H1 (cell line): ENCODE measurements around the gene RFTN2. TPM values are rescaled to one million over a fixed set of nuclear protein-coding genes. Genes with fewer than 3 reads are reported as not detected.
"Not testable (repeated sequence)": the region's sequence is repeated elsewhere in the genome, so short reads cannot be mapped to it uniquely, and the experiment has no call there.

Source experiments
- CTCF ChIA-PET: fragments of 300-600 bp; sonication (Branson Sonifier 250); formaldehyde crosslinking; loops from one replicate; lab custom pipeline; 2021; ENCODE audit not compliant: partially characterized antibody; lab: Charles Lee
- POLR2A ChIA-PET: fragments of 300-600 bp; sonication (Branson Sonifier 250); formaldehyde crosslinking; loops from one replicate; lab custom pipeline; 2021; ENCODE audit warnings: inconsistent platforms; ENCODE audit not compliant: partially characterized antibody; lab: Charles Lee
- DNase-seq, 2 experiments: peaks; one replicate each; pipeline versions ENCODE4 v3.0.0 to v3.0.0-alpha.2; 2010 to 2022; ENCODE audit warnings: low spot score in 2 of 2, low read depth in 1 of 2, mixed read lengths in 1 of 2
- FAIRE-seq: peaks from 2 replicates; lab custom pipeline; 2011; peaks lifted over from hg19 to GRCh38; lab: Jason Lieb, UNC
- H2AFZ ChIP-seq: 2 replicates; pipeline ENCODE4 v1.8.1; 2012; ENCODE audit warnings: low read length, inconsistent platforms
- H2AK5ac ChIP-seq: 2 replicates; pipeline ENCODE4 v1.6.1; 2013; ENCODE audit warnings: low read depth, low read length
- H2BK120ac ChIP-seq: replicated peaks from 2 replicates; pipeline ENCODE3; 2013; ENCODE audit warnings: low read depth, low read length, inconsistent platforms
- H2BK12ac ChIP-seq: 2 replicates; pipeline ENCODE4 v1.6.1; 2013; ENCODE audit warnings: low read depth, low read length
- H2BK15ac ChIP-seq: 2 replicates; pipeline ENCODE4 v1.6.1; 2013; ENCODE audit warnings: low read length
- H2BK20ac ChIP-seq: 2 replicates; pipeline ENCODE4 v1.6.1; 2013; ENCODE audit warnings: low read length
- H2BK5ac ChIP-seq: 2 replicates; pipeline ENCODE4 v1.6.1; 2013; ENCODE audit warnings: low read depth, low read length
- H3K14ac ChIP-seq: 2 replicates; pipeline ENCODE4 v1.6.1; 2013; ENCODE audit warnings: inconsistent platforms; ENCODE audit not compliant: insufficient read length
- H3K18ac ChIP-seq: 2 replicates; pipeline ENCODE4 v1.6.1; 2013; ENCODE audit warnings: low read length; ENCODE audit errors: extremely low read depth
- H3K23ac ChIP-seq: 2 replicates; pipeline ENCODE4 v1.6.1; 2013; ENCODE audit warnings: inconsistent platforms; ENCODE audit not compliant: insufficient read length
- H3K23me2 ChIP-seq: 2 replicates; pipeline ENCODE4 v1.6.1; 2013; ENCODE audit warnings: low read depth, low read length
- H3K27ac ChIP-seq: 2 replicates; pipeline ENCODE4 v1.6.1; 2011; ENCODE audit warnings: low read depth, low read length, inconsistent platforms
- H3K27me3 ChIP-seq, 4 experiments: replicated peaks in 1 of 4; 1 replicate in 1 of 4; 2 replicates in 3 of 4; pipeline versions ENCODE4 v1.6.1 to v1.8.1; 2011 to 2013; ENCODE audit warnings: low read length in 3 of 4, mild to moderate bottlenecking in 3 of 4, inconsistent platforms in 2 of 4, mixed read lengths in 2 of 4, moderate library complexity in 1 of 4; ENCODE audit not compliant: control insufficient read depth in 3 of 4, insufficient read depth in 3 of 4; ENCODE audit errors: extremely low read depth in 1 of 4
- H3K36me3 ChIP-seq, 4 experiments: 2 replicates each; pipeline versions ENCODE4 v1.6.1 to v1.8.1; 2011 to 2013; ENCODE audit warnings: mild to moderate bottlenecking in 4 of 4, low read length in 3 of 4, moderate library complexity in 2 of 4, control low read depth in 1 of 4, inconsistent platforms in 1 of 4; ENCODE audit not compliant: insufficient read depth in 4 of 4, control insufficient read depth in 2 of 4
- H3K4ac ChIP-seq: replicated peaks from 2 replicates; pipeline ENCODE3; 2013; ENCODE audit warnings: low read length, low read depth, mixed read lengths, inconsistent platforms; ENCODE audit not compliant: insufficient read length
- H3K4me1 ChIP-seq, 4 experiments: replicated peaks in 1 of 4; 1 replicate in 1 of 4; 2 replicates in 3 of 4; pipeline versions ENCODE4 v1.6.1 to v1.8.1; 2011 to 2013; ENCODE audit warnings: low read length in 3 of 4, inconsistent platforms in 2 of 4, mixed read lengths in 1 of 4; ENCODE audit not compliant: insufficient read depth in 4 of 4, control insufficient read depth in 3 of 4
- H3K4me2 ChIP-seq, 2 experiments: 2 replicates each; pipeline versions ENCODE4 v1.6.1 to v1.8.1; 2011 to 2013; ENCODE audit warnings: low read depth in 2 of 2, low read length in 2 of 2, control low read depth in 1 of 2, inconsistent platforms in 1 of 2, mild to moderate bottlenecking in 1 of 2; ENCODE audit not compliant: insufficient read depth in 1 of 2
- H3K4me3 ChIP-seq, 4 experiments: fragments of 200-600, 300-600 bp in 1 of 4; sonication (generic), shearing (Covaris generic), sonication (Bioruptor Twin) in 1 of 4; 2 replicates each; pipeline versions ENCODE4 v1.5.1 to v1.8.1; 2011 to 2016; ENCODE audit warnings: low read length in 4 of 4, low read depth in 3 of 4, control low read depth in 2 of 4, inconsistent platforms in 2 of 4, mild to moderate bottlenecking in 2 of 4, mixed read lengths in 1 of 4, moderate library complexity in 1 of 4; ENCODE audit not compliant: insufficient read depth in 2 of 4; ENCODE audit errors: extremely low read depth in 1 of 4
- H3K56ac ChIP-seq: replicated peaks from 2 replicates; pipeline ENCODE3; 2013; ENCODE audit warnings: low read depth, mild to moderate bottlenecking, mixed read lengths, low read length, inconsistent platforms; ENCODE audit not compliant: insufficient read length
- H3K79me1 ChIP-seq: 2 replicates; pipeline ENCODE4 v1.6.1; 2013; ENCODE audit warnings: low read depth, low read length, control low read depth
- H3K79me2 ChIP-seq, 2 experiments: 2 replicates each; pipeline versions ENCODE4 v1.6.1 to v1.8.1; 2012 to 2013; ENCODE audit warnings: low read length in 2 of 2, mild to moderate bottlenecking in 2 of 2, inconsistent platforms in 1 of 2; ENCODE audit not compliant: insufficient read depth in 2 of 2, control insufficient read depth in 1 of 2
- H3K9ac ChIP-seq, 4 experiments: replicated peaks in 1 of 4; 1 replicate in 1 of 4; 2 replicates in 3 of 4; pipeline versions ENCODE4 v1.6.1 to v1.8.1; 2011 to 2013; ENCODE audit warnings: low read depth in 3 of 4, low read length in 3 of 4, control low read depth in 2 of 4, mild to moderate bottlenecking in 2 of 4, moderate library complexity in 2 of 4, inconsistent platforms in 1 of 4; ENCODE audit errors: extremely low read depth in 1 of 4
- H3K9me3 ChIP-seq, 2 experiments: 2 replicates each; pipeline versions ENCODE4 v1.6.1 to v1.8.1; 2012 to 2013; ENCODE audit warnings: mild to moderate bottlenecking in 2 of 2, moderate library complexity in 2 of 2, control low read depth in 1 of 2, inconsistent platforms in 1 of 2, low read depth in 1 of 2, low read length in 1 of 2, mixed read lengths in 1 of 2; ENCODE audit not compliant: insufficient read depth in 2 of 2
- H4K20me1 ChIP-seq, 2 experiments: replicated peaks in 1 of 2; 2 replicates each; pipeline versions ENCODE3 to v1.8.1; 2011 to 2013; ENCODE audit warnings: inconsistent platforms in 2 of 2, low read length in 2 of 2, mild to moderate bottlenecking in 1 of 2; ENCODE audit not compliant: insufficient read depth in 2 of 2, control insufficient read depth in 1 of 2
- H4K5ac ChIP-seq: 2 replicates; pipeline ENCODE4 v1.6.1; 2013; ENCODE audit warnings: low read length, low read depth, mixed read lengths, inconsistent platforms; ENCODE audit not compliant: insufficient read length
- H4K8ac ChIP-seq: 2 replicates; pipeline ENCODE4 v1.8.0; 2013; ENCODE audit warnings: mild to moderate bottlenecking, moderate library complexity, low read length, inconsistent platforms; ENCODE audit not compliant: insufficient read depth; ENCODE audit errors: extremely low read depth
- H4K91ac ChIP-seq: replicated peaks from 2 replicates; pipeline ENCODE3; 2013; ENCODE audit warnings: low read length, mixed read lengths, inconsistent platforms; ENCODE audit not compliant: insufficient read length
- whole genome bisulfite sequencing, 2 experiments: shearing (Covaris generic) in 1 of 2; methylation state at CpG; one replicate each; pipeline versions ENCODE4 v1.1.6 to v1.1.7; 2013 to 2015; ENCODE audit warnings: low lambda C conversion rate in 2 of 2, mixed read lengths in 2 of 2, inconsistent platforms in 1 of 2, low coverage in 1 of 2, missing lambda C conversion rate in 1 of 2; ENCODE audit not compliant: insufficient replicate concordance in 2 of 2, insufficient coverage in 1 of 2, insufficient read length in 1 of 2; ENCODE audit errors: extremely low coverage in 1 of 2, missing lambda C conversion rate in 1 of 2; 5-methylcytosine and 5-hydroxymethylcytosine counted together
- polyA plus RNA-seq, 7 experiments: library from polyadenylated mRNA; depleted of rRNA in 3 of 7; stranded (reverse) in 5 of 7; unstranded in 2 of 7; fragments of >200 nt in 5 of 7; fragments of 200-250 nt in 2 of 7; gene quantifications; 1 replicate in 5 of 7; 2 replicates in 1 of 7; 4 replicates in 1 of 7; pipeline versions ENCODE4 v1.2.1 to v1.2.3, GENCODE V29; 2011 to 2013; ENCODE audit warnings: missing spikeins in 2 of 7, mixed read lengths in 2 of 7
- total RNA-seq: library from RNA; stranded (reverse); fragmentation: NEBNext Ultra II Directional; extraction: Animal tissue kit (Norgen Biotek cat#: 25700); gene quantifications from 2 replicates; pipeline ENCODE4 v1.2.1, GENCODE V29; 2021

Gene RFTN2
- total and polyA plus RNA-seq, 2 of the 8 experiments (the other 6 are each of a cell fraction or from before 2014, with no cell fraction given): 2.3 to 2.4 TPM

GRCh38 chr2:197699724-197700123 lies 24.3 kb upstream of the RFTN2 start:
- H3K27me3 ChIP-seq, H3K14ac ChIP-seq, H4K5ac ChIP-seq, H3K79me1 ChIP-seq, H3K18ac ChIP-seq, H3K4me1 ChIP-seq, H2AFZ ChIP-seq, H2BK12ac ChIP-seq, H2AK5ac ChIP-seq, H4K8ac ChIP-seq, H2BK20ac ChIP-seq, H4K91ac ChIP-seq, H3K56ac ChIP-seq, H3K9ac ChIP-seq, H2BK5ac ChIP-seq, H3K23ac ChIP-seq, H4K20me1 ChIP-seq, POLR2A ChIA-PET, H3K4me3 ChIP-seq, H2BK15ac ChIP-seq, CTCF ChIA-PET, H3K9me3 ChIP-seq, H3K23me2 ChIP-seq, H3K79me2 ChIP-seq, DNase-seq, FAIRE-seq, H3K4ac ChIP-seq, H2BK120ac ChIP-seq, H3K4me2 ChIP-seq, H3K27ac ChIP-seq, H3K36me3 ChIP-seq: not testable (repeated sequence)

- H2AK5ac ChIP-seq, H3K56ac ChIP-seq, H3K27me3 ChIP-seq, H2BK5ac ChIP-seq, H4K20me1 ChIP-seq, H3K4ac ChIP-seq, H4K91ac ChIP-seq, H3K4me1 ChIP-seq, H2BK15ac ChIP-seq, H3K36me3 ChIP-seq, H3K4me3 ChIP-seq, H2BK20ac ChIP-seq, H3K23me2 ChIP-seq, H3K9me3 ChIP-seq, H2BK12ac ChIP-seq, H3K9ac ChIP-seq, CTCF ChIA-PET, FAIRE-seq, H3K79me2 ChIP-seq, H2BK120ac ChIP-seq, H2AFZ ChIP-seq, H4K5ac ChIP-seq, H3K27ac ChIP-seq, POLR2A ChIA-PET, DNase-seq, H3K14ac ChIP-seq, H3K79me1 ChIP-seq, H4K8ac ChIP-seq, H3K23ac ChIP-seq, H3K18ac ChIP-seq, H3K4me2 ChIP-seq: not testable (repeated sequence)
- WGBS, 2 experiments: 97% methylated on average over 6 of the region's 29 CpGs; no CpG with 5 or more reads in 1 of the 2 experiments
Measured at GRCh38 chr2:197696571-197696970, 21.2 kb upstream of the RFTN2 start.
